ENCODE measurements around the gene ITGB1BP1.

DNA sequence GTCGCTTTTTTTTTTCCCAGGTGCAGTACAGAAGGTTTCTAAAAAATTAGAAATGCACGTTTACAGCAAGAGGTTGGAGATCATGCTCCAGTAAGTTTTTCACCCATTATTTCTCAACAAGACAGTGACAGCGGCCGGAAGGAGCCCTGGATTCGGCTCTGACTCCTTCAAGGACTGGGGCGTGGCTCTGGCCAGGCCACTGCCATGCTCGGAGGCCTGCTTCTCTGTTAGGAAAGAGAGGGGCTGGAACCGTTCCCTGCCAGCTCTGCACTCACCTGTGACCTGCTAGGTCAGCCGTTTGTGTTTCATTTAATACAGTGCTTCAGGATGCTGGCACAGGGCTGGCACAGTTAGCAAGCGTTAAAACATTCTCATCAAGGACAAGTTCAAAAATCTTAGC lies 44.4 kb upstream of the ITGB1BP1 start:
- no peak for TF ChIP-seq TBL1XR1 (IDR thresholded peaks at IDR 0.05; ENCODE audit: low read depth, low read length)
- TF ChIP-seq MYB (IDR thresholded peaks at IDR 0.05; ENCODE audit: borderline replicate concordance, low read depth, low read length), result no peak
- TF ChIP-seq JUND (IDR thresholded peaks at IDR 0.05; ENCODE audit: low read depth, low read length), result no peak
- TF ChIP-seq, protein P1, sequence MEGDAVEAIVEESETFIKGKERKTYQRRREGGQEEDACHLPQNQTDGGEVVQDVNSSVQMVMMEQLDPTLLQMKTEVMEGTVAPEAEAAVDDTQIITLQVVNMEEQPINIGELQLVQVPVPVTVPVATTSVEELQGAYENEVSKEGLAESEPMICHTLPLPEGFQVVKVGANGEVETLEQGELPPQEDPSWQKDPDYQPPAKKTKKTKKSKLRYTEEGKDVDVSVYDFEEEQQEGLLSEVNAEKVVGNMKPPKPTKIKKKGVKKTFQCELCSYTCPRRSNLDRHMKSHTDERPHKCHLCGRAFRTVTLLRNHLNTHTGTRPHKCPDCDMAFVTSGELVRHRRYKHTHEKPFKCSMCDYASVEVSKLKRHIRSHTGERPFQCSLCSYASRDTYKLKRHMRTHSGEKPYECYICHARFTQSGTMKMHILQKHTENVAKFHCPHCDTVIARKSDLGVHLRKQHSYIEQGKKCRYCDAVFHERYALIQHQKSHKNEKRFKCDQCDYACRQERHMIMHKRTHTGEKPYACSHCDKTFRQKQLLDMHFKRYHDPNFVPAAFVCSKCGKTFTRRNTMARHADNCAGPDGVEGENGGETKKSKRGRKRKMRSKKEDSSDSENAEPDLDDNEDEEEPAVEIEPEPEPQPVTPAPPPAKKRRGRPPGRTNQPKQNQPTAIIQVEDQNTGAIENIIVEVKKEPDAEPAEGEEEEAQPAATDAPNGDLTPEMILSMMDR (IDR thresholded peaks at IDR 0.05 in 2 of 3, conservative IDR thresholded peaks at IDR 0.05 in 1 of 3; ENCODE audit: control insufficient read depth in 2 of 3, extremely low read depth in 1 of 3, insufficient read depth in 1 of 3, low read depth in 3 of 3, low read length in 3 of 3), result no peak
- TF ChIP-seq RAD21 (IDR thresholded peaks at IDR 0.05; ENCODE audit: insufficient read depth, low read depth, low read length), result no peak
- TF ChIP-seq CREB1 (IDR thresholded peaks at IDR 0.05; ENCODE audit: low read depth), result no peak
- TF ChIP-seq, protein P2, sequence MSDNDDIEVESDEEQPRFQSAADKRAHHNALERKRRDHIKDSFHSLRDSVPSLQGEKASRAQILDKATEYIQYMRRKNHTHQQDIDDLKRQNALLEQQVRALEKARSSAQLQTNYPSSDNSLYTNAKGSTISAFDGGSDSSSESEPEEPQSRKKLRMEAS (IDR thresholded peaks at IDR 0.05; ENCODE audit: low read depth, low read length), result no peak
- no peak for TF ChIP-seq NRF1 (conservative IDR thresholded peaks at IDR 0.05; ENCODE audit: low read depth, low read length)
- TF ChIP-seq, protein P3, sequence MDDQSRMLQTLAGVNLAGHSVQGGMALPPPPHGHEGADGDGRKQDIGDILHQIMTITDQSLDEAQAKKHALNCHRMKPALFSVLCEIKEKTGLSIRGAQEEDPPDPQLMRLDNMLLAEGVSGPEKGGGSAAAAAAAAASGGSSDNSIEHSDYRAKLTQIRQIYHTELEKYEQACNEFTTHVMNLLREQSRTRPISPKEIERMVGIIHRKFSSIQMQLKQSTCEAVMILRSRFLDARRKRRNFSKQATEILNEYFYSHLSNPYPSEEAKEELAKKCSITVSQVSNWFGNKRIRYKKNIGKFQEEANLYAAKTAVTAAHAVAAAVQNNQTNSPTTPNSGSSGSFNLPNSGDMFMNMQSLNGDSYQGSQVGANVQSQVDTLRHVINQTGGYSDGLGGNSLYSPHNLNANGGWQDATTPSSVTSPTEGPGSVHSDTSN (IDR thresholded peaks at IDR 0.05; ENCODE audit: insufficient replicate concordance, low read depth, low read length), result no peak
- no peak for TF ChIP-seq RAD51 (IDR thresholded peaks at IDR 0.05)

All from GM12878 (cell line).